Measurements from ENCODE around the gene PCGF3.

The PCGF3 gene

GRCh38 chr4:665751-666435 lies 39.7 kb upstream of the PCGF3 start:
- TF ChIP-seq CTCF (IDR thresholded peaks at IDR 0.05) = no peak

- no peak for TF ChIP-seq CTCF (IDR thresholded peaks at IDR 0.05)
Observed at GRCh38 chr4:666436-666810, 39.2 kb upstream of the PCGF3 start.

- no peak for TF ChIP-seq CTCF (IDR thresholded peaks at IDR 0.05)
Observed at GRCh38 chr4:666822-667544, 38.6 kb upstream of the PCGF3 start.

GRCh38 chr4:667545-667925 lies 38.1 kb upstream of the PCGF3 start:
- no peak for TF ChIP-seq CTCF (IDR thresholded peaks at IDR 0.05)

- no peak for TF ChIP-seq CTCF (IDR thresholded peaks at IDR 0.05)
Observed at GRCh38 chr4:671769-672168, 33.9 kb upstream of the PCGF3 start.

GRCh38 chr4:673349-674091 lies 32.1 kb upstream of the PCGF3 start:
- TF ChIP-seq CTCF (IDR thresholded peaks at IDR 0.05) = no peak

GRCh38 chr4:674172-675035 lies 31.2 kb upstream of the PCGF3 start, which contains the start of the genes ATP5ME and MYL5:
ATP5ME (minus strand) TSS chr4:674276; CDS start chr4:674247, 29 bp downstream.
MYL5 (plus strand) TSS chr4:674542; CDS start chr4:678027, 3,485 bp downstream.
- TF ChIP-seq CTCF (IDR thresholded peaks at IDR 0.05) = peak; percentile 97

Data from LNCAP (cell line).